HG03457 (cell line): ENCODE measurements around the gene PPP2R2C.

Experiments
- ATAC-seq: cut with Tn5 transposase; IDR thresholded peaks from one replicate; pipeline ENCODE4 v1.9.1; 2021; ENCODE audit warnings: moderate number of reproducible peaks; ENCODE audit not compliant: unreplicated experiment

Gene PPP2R2C

DNA sequence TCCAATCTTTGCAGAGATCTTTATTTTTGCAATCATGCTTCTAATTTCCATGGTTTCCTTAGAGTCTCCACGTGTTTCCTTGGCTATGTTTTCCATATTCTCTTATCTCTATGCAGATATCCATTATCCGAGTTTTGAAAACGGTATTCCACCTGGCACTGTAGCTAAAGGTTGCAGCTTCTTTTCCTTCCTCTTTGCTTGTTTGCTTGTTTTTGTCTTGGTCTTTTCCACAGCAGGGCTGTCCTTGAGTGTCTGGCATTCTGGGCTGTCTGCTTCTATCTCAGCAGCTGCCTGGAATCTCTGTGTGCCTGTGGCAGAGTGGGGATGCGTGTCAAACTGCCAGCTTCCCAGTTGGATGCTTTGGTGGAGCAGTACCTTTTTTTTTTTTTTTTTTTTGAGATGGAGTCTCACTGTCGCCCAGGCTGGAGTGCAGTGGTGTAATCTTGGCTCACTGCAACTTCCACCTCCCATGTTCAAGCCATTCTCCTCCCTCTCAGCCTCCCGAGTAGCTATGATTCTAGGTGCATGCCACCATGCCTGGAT lies 155.9 kb downstream of the PPP2R2C start:
- no peak for ATAC-seq

DNA sequence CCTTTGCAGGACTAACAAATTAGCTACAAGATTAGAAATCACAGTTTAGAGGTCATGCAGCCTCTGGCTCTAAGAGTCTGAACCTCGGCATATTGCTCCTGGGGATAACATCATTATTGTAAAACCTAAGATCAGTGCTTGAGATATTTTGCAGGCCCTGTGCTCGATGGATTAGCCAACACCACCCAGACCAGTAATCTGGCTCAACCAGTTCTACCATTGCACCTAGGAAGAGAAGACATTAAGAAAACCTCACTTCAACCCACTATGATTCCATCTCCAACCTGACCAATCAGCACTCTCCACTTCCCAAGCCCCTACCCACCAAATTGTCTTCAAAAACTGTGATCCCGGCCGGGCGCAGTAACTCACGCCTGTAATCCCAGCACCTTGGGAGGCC lies 159.2 kb downstream of the PPP2R2C start:
- ATAC-seq = no peak

DNA sequence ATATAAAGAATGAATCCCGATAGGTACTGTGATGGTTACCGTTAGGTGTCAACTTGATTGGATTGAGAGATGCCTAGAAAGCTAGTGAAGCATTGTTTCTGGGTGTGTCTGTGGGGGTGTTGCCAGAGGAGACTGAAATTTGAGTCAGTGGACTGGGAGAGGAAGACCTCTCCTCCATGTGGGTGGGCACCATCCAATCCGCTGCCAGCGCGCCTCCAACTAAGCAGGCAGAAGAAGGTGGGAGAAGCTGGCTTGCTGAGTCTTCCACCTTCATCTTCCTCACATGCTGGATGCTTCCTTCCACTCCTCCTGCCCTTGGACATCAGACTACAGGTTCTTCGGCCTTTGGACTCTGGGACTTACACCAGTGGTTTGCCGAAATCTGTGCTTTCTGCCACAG lies 162.6 kb downstream of the PPP2R2C start:
- no peak for ATAC-seq

DNA sequence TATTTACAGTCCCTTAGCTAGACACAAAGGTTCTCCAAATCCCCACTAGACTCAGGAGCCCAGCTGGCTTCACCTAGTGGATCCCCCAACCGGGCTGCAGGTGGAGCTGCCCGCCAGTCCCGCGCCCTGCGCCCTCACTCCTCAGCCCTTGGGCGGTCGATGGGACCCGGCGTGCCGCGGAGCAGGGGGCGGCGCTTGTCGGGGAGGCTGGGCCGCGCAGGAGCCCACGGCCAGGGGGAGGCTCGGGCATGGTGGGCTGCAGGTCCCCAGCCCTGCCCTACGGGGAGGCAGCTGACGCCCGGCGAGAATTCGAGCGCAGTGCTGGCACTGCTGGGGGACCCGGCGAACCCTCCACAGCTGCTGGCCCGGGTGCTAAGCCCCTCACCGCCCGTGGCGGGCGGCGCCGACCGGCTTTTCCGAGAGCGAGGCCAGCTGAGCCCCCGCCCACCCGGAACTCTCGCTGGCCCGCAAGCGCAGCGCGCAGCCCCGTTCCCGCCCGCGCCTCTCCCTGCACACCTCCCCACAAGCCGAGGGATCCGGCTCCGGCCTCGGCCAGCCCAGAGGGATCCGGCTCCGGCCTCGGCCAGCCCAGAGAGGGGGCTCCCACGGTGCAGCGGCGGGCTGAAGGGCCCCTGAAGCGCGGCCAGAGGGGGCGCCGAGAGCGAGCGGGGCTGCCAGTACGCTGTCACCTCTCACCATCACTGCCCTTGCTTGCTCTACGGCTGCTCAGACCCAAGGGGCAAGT lies 163.3 kb downstream of the PPP2R2C start:
- ATAC-seq = no peak

DNA sequence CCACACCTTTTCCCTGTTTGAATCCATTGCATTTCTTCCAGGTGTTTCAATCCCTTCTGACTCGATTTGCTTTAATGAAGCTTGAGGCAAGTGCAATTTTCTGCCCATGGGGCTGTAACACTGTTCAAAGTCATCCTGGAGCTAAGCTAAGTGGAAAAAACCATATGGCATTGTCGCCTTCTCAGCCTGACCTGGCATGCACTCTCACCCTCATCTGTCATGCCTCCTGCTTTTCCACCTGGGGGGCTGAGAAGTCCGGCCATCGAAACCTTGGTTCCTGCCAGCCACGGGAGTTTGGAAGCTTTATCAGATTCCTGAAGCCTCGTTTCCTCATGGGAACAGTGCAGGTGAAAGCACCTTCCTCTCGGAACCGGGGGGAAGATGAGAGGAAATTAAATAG lies 164.5 kb downstream of the PPP2R2C start:
- ATAC-seq = no peak

DNA sequence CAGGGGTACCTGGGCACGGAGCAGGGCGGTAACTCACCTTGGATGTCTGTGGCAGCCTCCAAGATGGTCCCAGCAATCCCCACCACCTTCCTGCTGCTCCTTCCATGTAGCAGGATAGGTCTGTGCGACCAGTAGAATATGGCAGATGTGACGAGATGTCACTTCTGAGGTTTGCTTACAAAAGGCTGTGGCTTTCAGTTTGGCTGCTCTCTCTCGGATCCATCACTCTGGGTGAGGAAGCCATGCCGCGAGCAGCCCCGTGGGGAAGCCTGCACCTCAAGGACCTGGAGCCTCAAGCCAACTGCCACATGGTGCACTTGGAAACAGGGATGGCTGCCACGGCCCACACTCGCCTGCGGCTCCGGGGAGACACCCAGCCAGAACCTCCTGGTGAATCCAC lies 165.2 kb downstream of the PPP2R2C start:
- no peak for ATAC-seq

DNA sequence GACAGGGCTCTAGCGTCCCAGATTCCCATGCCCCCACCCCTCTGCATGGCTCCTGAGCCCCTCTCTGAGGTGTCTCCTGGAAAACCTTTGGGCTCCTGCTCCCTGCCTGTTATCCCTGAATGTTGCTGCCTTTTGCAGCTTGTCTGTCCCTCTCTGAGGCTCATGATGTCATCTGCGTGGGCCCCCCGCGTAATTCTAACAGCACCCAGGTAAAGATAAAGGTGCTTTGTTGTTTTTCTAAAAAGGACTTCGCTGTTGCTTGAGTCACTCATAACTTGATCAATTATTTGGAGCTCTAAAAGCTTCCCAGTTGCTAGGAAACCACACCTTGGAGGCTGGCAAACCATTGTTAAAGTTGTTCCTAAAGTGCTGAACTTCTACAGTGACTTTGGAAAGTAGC lies 166.1 kb downstream of the PPP2R2C start:
- no peak for ATAC-seq

DNA sequence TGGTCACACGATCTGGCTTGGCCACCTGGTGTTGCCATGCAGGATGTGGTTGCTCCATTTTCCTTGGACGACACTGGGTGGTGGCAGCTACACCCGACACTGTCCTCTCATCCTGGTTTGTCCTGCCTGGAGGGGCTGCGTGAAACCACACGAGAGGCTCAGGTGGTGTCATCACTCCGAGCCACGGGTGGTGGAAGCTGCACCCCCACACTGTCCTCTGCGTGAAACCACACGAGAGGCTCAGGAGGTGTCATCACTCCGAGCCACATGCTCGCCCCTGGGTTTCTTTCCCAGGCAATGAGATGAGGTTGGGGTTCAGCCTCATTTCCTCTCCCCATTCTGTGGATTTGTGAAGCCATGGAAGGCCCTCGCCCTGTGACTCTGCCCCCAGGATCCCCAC lies 168.5 kb downstream of the PPP2R2C start:
- ATAC-seq = no peak

DNA sequence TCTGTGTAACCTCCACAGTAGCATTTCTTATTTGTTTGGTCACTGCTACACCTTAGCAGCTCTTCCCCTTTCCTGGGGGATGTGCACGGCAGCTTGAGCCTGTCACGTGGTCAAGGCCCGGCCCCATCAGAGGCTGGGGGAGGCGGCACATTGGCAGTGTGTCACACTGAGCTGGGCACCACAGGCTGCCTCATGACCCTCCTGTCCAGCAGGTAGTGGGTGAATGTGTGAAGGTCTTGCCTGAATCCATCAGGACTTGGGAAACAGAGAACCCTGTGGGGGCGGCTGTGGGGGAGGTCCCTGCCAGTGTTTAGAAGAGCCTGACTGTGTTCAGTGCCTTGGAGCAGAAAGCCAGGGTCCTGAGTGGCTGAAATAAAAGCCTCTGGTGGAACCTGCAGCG lies 169.5 kb downstream of the PPP2R2C start:
- ATAC-seq = no peak

DNA sequence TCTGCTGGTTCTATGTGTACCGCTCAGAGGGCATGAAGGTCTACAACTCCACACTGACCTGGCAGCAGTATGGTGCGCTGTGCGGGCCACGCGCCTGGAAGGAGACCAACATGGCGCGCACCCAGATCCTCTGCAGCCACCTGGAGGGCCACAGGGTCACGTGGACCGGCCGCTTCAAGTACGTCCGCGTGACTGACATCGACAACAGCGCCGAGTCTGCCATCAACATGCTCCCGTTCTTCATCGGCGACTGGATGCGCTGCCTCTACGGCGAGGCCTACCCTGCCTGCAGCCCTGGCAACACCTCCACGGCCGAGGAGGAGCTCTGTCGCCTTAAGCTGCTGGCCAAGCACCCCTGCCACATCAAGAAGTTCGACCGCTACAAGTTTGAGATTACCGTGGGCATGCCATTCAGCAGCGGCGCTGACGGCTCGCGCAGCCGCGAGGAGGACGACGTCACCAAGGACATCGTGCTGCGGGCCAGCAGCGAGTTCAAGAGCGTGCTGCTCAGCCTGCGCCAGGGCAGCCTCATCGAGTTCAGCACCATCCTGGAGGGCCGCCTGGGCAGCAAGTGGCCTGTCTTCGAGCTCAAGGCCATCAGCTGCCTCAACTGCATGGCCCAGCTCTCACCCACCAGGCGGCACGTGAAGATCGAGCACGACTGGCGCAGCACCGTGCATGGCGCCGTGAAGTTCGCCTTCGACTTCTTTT lies 170.5 kb downstream of the PPP2R2C start:
- no peak for ATAC-seq

DNA sequence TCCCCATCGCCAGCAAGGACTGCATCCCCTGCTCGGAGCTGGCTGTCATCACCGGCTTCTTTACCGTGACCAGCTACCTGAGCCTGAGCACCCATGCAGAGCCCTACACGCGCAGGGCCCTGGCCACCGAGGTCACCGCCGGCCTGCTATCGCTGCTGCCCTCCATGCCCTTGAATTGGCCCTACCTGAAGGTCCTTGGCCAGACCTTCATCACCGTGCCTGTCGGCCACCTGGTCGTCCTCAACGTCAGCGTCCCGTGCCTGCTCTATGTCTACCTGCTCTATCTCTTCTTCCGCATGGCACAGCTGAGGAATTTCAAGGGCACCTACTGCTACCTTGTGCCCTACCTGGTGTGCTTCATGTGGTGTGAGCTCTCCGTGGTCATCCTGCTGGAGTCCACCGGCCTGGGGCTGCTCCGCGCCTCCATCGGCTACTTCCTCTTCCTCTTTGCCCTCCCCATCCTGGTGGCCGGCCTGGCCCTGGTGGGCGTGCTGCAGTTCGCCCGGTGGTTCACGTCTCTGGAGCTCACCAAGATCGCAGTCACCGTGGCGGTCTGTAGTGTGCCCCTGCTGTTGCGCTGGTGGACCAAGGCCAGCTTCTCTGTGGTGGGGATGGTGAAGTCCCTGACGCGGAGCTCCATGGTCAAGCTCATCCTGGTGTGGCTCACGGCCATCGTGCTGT lies 171.2 kb downstream of the PPP2R2C start:
- no peak for ATAC-seq

DNA sequence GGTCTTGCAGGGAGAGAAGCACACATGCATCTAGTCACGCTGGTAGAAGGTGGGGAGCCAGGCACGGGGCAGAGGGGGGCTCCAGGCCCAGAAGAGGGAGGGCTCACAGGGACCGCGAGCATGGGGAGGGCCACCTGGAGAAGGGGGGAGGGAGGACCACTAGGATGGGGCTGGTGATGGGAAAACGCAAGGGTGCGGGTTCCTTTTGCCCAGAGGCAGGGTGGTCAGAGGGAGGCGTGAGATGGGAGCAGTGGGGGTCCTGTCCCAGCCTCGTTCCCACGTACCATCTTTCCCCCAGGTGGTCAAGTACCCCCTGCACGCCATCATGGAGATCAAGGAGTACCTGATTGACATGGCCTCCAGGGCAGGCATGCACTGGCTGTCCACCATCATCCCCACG lies 172.1 kb downstream of the PPP2R2C start:
- no peak for ATAC-seq

DNA sequence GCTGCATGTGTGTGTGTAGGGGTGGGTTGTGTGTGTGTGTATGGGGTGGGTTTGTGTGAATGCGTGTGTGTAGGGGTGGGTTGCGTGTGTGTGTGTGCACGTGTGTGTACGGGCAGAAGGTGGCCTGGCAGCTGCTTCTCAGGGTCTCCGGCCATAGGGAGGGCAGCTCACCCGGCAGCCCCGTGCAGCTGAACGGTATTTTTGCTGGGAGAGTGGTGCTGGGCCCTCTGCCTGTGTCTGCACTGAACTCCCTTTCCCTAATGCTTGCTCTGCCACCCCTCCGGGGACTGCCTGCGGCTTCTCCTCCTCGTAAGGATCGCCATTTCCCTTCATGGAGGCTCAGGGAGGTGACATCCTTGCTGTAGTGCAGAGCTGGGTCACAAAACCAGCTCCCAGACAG lies 172.5 kb downstream of the PPP2R2C start:
- ATAC-seq = no peak

DNA sequence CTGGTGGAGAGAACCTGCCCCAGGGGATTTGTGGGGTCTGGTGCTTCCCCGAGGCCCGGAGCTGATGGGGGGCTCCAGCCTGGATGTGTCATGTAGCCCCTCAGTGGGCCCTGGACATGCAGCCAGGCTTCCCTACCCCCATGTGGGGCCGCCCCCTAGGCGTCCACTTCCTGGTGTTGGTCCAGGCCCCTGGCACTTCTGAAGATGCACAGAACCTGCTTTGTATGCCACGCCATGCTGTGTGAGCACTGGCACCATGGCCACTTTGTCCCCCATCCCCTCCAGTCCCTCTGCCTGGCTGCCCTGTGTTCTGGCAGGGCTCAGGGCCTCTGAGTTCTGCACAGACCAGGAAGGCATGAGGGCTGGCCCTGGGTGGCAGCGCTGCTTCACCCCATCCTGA lies 173.6 kb downstream of the PPP2R2C start:
- no peak for ATAC-seq

DNA sequence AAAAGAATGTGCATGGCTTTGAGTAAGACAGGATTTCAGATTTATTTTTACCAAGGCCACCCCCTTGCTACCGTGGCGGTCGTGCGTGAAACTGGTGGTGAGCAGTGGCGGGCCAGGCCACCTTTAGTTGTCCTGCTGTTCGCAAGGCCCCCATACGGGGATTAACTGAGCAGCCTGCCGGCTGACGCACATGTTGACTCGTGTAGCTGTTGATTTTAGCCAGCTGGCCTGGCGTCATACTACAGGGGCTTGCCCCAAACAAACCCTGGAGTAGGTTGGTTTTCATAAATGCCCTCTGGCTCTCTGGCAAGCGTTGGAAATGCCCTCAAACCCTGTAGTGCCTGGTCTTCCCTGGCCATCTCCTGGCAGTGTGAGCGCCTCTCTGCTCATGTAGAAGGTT lies 174.4 kb downstream of the PPP2R2C start:
- ATAC-seq = no peak

DNA sequence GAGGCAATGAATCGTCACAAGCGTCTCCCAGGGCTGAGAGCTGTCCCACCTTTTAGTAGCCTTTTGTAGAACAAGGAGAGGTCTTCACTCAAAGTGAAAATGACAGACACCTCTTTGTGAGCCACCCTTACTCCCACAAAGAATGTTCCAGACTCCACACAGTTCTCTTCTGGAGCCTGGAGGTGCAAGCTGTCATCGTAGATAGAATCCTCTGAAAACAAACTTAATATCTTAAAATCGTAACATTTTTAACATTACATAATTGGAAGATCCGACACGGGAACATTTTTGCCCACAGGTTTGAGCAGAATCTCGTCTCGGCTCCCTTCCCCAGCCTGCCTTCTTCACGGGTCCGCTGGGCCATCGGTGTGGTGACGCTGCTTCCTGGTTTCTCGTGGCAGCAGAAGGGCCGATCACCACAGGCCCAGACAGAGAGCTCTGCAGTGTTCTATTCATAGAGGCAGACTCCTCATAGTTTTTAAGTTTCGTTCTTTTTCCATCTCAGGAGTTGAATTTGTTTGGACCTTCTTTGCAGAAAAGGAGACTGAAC lies 175.1 kb downstream of the PPP2R2C start:
- no peak for ATAC-seq

DNA sequence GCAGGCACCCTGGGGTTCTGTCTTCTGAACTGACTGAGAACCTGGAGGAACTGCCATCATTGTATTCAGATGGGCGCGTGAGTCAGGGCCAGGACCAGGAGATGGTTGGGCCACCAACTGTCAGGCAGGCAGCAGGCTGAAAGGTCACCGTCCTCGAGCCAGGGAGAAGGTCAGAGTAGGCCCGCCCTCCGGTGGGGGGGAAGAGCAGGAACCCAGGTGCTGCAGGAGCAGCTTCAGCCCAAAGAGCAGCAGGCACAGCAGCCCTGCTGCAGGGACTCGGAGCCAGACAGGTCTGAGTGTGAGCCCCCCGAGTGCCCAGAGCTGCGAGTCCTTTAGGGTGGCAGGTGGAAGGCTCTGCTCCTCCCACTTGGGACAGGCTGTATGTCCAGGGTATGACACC lies 176.4 kb downstream of the PPP2R2C start:
- no peak for ATAC-seq

DNA sequence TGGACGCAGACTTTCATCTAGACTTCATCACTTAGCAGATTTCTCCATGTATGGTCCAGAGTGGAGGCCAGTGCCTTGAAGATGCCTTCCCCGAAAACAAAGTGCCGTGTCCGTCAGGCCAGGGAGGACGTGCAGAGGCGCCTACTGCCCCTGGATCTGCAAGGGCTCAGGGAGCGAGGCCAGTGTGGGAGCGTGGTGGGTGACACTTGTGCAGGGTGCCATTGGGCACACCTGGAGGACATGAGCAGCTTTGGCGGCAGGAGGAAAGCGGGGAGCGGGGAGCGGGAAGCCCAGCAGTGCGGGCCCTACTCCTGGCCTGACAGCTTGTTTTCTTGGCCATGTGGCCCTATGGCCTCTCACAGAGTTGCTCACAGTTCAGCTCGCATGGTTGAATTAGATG lies 176.9 kb downstream of the PPP2R2C start:
- ATAC-seq = no peak

DNA sequence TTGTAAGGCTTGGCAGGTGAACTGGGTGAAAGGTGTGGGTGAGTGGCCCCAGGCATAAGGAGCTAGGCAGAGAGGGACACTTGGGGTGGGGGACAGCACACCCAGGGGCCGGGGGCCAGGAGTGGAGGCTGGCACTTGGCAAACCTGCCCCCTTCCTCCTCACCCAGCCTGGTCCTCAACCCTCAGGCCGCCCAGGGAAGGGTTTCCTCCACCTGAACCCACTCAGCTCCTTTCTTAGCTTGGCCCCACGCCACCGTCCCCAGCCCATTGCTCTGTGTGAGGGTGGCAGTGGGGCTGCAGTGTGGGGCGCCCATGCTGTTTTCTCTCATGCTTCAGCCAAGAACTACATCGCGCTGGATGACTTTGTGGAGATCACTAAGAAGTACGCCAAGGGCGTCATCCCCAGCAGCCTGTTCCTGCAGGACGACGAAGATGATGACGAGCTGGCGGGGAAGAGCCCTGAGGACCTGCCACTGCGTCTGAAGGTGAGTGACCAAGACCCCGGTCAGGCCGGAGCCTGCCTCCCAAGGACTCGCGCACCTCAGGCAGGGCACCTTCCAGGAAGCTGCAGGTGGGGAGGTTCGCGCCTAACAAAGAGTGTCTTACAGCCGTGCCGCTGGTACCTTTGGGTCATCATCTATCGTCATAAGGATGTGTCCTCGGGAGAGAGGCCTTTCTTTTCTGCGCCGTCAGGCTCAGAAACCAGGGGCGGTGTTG lies 177.6 kb downstream of the PPP2R2C start:
- no peak for ATAC-seq

DNA sequence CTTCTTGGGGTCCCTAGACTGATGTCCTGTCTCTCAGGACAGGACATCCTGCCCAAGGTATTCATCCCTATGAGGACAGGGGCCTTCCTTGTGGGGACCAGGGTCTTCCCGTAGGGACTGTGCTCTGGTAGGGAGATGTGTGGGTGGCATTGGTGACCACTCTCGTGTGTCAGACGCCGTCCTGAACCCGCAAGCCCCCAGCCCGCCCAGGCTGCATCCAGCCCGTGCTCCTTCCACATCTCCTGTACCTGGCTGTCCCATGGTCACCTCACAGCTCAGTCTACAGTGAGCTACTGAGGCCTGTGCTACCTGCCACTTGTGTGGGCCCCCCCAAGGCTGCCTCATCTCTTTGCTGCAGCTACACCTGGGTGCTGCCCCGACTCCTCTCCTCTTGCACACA lies 178.8 kb downstream of the PPP2R2C start:
- ATAC-seq = no peak

DNA sequence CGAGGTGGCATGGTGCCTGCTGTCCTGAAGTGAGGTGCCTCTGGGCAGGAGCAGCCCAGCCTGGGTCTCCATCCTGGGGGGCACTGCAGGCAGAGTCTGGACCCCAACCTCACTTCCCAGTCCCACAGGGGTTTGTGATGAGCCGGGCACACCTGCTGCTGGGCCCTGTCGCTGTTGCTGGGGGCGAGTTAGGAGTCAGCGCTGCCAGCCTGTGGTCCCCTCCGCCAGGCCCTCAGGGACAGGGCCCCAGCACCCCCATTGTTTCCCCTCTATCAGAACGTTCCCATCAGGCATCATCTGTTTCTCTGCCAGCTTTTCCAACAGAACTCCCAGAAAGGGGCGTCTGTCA lies 179.3 kb downstream of the PPP2R2C start:
- no peak for ATAC-seq
